ENCODE data around the gene GRIK5. TPM values are rescaled to one million over a fixed set of nuclear protein-coding genes. Genes with fewer than 3 reads are reported as not detected.

The GRIK5 gene
- total and polyA plus RNA-seq, 2 donors: 0.33 to 1.7 TPM

- WGBS: 98% methylated on average over 28 of the region's 28 CpGs
- no peak overlapping the region for H3K27ac ChIP-seq (ENCODE audit: low read depth in 1 of 2, low read length in 1 of 2)
- no peak overlapping the region for H3K4me3 ChIP-seq (ENCODE audit: low read length in 2 of 2)
- peaks cover 5 to 13% of the 10 kb centered on the region in 2 donors for H3K4me1 ChIP-seq (ENCODE audit: control insufficient read depth in 2 of 2, insufficient read depth in 2 of 2, low read length in 2 of 2)
- no peaks in the 10 kb centered on the region for H3K9me3 ChIP-seq (ENCODE audit: control insufficient read depth in 2 of 2, insufficient read depth in 1 of 2, low read length in 1 of 2)
- H3K36me3 ChIP-seq (ENCODE audit: control insufficient read depth in 2 of 2, insufficient read depth in 2 of 2, low read length in 1 of 2): peaks cover 37 to 42% of the 10 kb centered on the region in 2 donors
- H3K27me3 ChIP-seq (ENCODE audit: control insufficient read depth in 2 of 2, insufficient read depth in 1 of 2, low read length in 1 of 2): no peaks in the 10 kb centered on the region
- DNase-seq (ENCODE audit: low read depth in 6 of 9, low spot score in 9 of 9): no peak
These were observed 10.9 kb upstream of the GRIK5 start for GRCh38 chr19:42080764-42081375.

- DNase-seq (ENCODE audit: low read depth in 6 of 9, low spot score in 9 of 9): no peak
- Histone ChIP-seq H3K4me1 (ENCODE audit: control insufficient read depth in 2 of 2, insufficient read depth in 2 of 2, low read length in 2 of 2) (peaks cover 8 to 15% of the 10 kb centered on the region in 2 donors), H3K27ac (ENCODE audit: low read depth in 1 of 2, low read length in 1 of 2) (no peak overlapping the region), H3K4me3 (ENCODE audit: low read length in 2 of 2) (no peak overlapping the region), H3K36me3 (ENCODE audit: control insufficient read depth in 2 of 2, insufficient read depth in 2 of 2, low read length in 1 of 2) (peaks cover 37 to 42% of the 10 kb centered on the region in 2 donors), H3K27me3 (ENCODE audit: control insufficient read depth in 2 of 2, insufficient read depth in 1 of 2, low read length in 1 of 2) (no peaks in the 10 kb centered on the region), H3K9me3 (ENCODE audit: control insufficient read depth in 2 of 2, insufficient read depth in 1 of 2, low read length in 1 of 2) (no peaks in the 10 kb centered on the region)
- 97% methylated on average over 44 of the region's 44 CpGs for WGBS
These were observed 10.1 kb upstream of the GRIK5 start for GRCh38 chr19:42079886-42080763.

- H3K27ac ChIP-seq (ENCODE audit: low read depth in 1 of 2, low read length in 1 of 2): no peak overlapping the region
- no peak overlapping the region for H3K4me3 ChIP-seq (ENCODE audit: low read length in 2 of 2)
- 95% methylated on average over 16 of the region's 16 CpGs for WGBS
- no peaks in the 10 kb centered on the region for H3K27me3 ChIP-seq (ENCODE audit: control insufficient read depth in 2 of 2, insufficient read depth in 1 of 2, low read length in 1 of 2)
- peaks cover 37 to 42% of the 10 kb centered on the region in 2 donors for H3K36me3 ChIP-seq (ENCODE audit: control insufficient read depth in 2 of 2, insufficient read depth in 2 of 2, low read length in 1 of 2)
- DNase-seq (ENCODE audit: low read depth in 6 of 9, low spot score in 9 of 9): no peak
- H3K4me1 ChIP-seq (ENCODE audit: control insufficient read depth in 2 of 2, insufficient read depth in 2 of 2, low read length in 2 of 2): peaks cover 12 to 20% of the 10 kb centered on the region in 2 donors
- H3K9me3 ChIP-seq (ENCODE audit: control insufficient read depth in 2 of 2, insufficient read depth in 1 of 2, low read length in 1 of 2): no peaks in the 10 kb centered on the region
These were observed 9.3 kb upstream of the GRIK5 start for GRCh38 chr19:42079276-42079669.

GRCh38 chr19:42078538-42079275, 8.7 kb upstream of the GRIK5 start:
- no peak overlapping the region for H3K27ac ChIP-seq (ENCODE audit: low read depth in 1 of 2, low read length in 1 of 2)
- no peak for DNase-seq (ENCODE audit: low read depth in 6 of 9, low spot score in 9 of 9)
- no peak overlapping the region for H3K4me3 ChIP-seq (ENCODE audit: low read length in 2 of 2)
- peaks cover 36 to 42% of the 10 kb centered on the region in 2 donors for H3K36me3 ChIP-seq (ENCODE audit: control insufficient read depth in 2 of 2, insufficient read depth in 2 of 2, low read length in 1 of 2)
- no peaks in the 10 kb centered on the region for H3K9me3 ChIP-seq (ENCODE audit: control insufficient read depth in 2 of 2, insufficient read depth in 1 of 2, low read length in 1 of 2)
- peaks cover 12 to 20% of the 10 kb centered on the region in 2 donors for H3K4me1 ChIP-seq (ENCODE audit: control insufficient read depth in 2 of 2, insufficient read depth in 2 of 2, low read length in 2 of 2)
- 96% methylated on average over 15 of the region's 15 CpGs for WGBS
- H3K27me3 ChIP-seq (ENCODE audit: control insufficient read depth in 2 of 2, insufficient read depth in 1 of 2, low read length in 1 of 2): no peaks in the 10 kb centered on the region

GRCh38 chr19:42078058-42078457, 8.1 kb upstream of the GRIK5 start:
- H3K4me3 ChIP-seq (ENCODE audit: low read length in 2 of 2): no peak overlapping the region
- no peaks in the 10 kb centered on the region for H3K27me3 ChIP-seq (ENCODE audit: control insufficient read depth in 2 of 2, insufficient read depth in 1 of 2, low read length in 1 of 2)
- H3K36me3 ChIP-seq (ENCODE audit: control insufficient read depth in 2 of 2, insufficient read depth in 2 of 2, low read length in 1 of 2): peaks cover 33 to 42% of the 10 kb centered on the region in 2 donors
- WGBS: 98% methylated on average over 1 of the region's 1 CpG
- no peak overlapping the region for H3K27ac ChIP-seq (ENCODE audit: low read depth in 1 of 2, low read length in 1 of 2)
- peaks cover 12 to 20% of the 10 kb centered on the region in 2 donors for H3K4me1 ChIP-seq (ENCODE audit: control insufficient read depth in 2 of 2, insufficient read depth in 2 of 2, low read length in 2 of 2)
- H3K9me3 ChIP-seq (ENCODE audit: control insufficient read depth in 2 of 2, insufficient read depth in 1 of 2, low read length in 1 of 2): no peaks in the 10 kb centered on the region
- no peak for DNase-seq (ENCODE audit: low read depth in 6 of 9, low spot score in 9 of 9)

- Histone ChIP-seq H3K9me3 (ENCODE audit: control insufficient read depth in 2 of 2, insufficient read depth in 1 of 2, low read length in 1 of 2) (no peaks in the 10 kb centered on the region), H3K4me1 (ENCODE audit: control insufficient read depth in 2 of 2, insufficient read depth in 2 of 2, low read length in 2 of 2) (peaks cover 12 to 20% of the 10 kb centered on the region in 2 donors), H3K4me3 (ENCODE audit: low read length in 2 of 2) (peak overlapping the region; percentile 86 to 91), H3K36me3 (ENCODE audit: control insufficient read depth in 2 of 2, insufficient read depth in 2 of 2, low read length in 1 of 2) (peaks cover 31 to 34% of the 10 kb centered on the region in 2 donors), H3K27ac (ENCODE audit: low read depth in 1 of 2, low read length in 1 of 2) (peak overlapping the region in 1 of 2 donors; percentile 88), H3K27me3 (ENCODE audit: control insufficient read depth in 2 of 2, insufficient read depth in 1 of 2, low read length in 1 of 2) (no peaks in the 10 kb centered on the region)
- under 1% methylated on average over 33 of the region's 33 CpGs for WGBS
- peak in 2 of 9 donors; percentile 16 to 45 for DNase-seq (ENCODE audit: low read depth in 6 of 9, low spot score in 9 of 9)
These were observed 6.5 kb upstream of the GRIK5 start for GRCh38 chr19:42076380-42076944.

- H3K4me1 ChIP-seq (ENCODE audit: control insufficient read depth in 2 of 2, insufficient read depth in 2 of 2, low read length in 2 of 2): peaks cover 12 to 21% of the 10 kb centered on the region in 2 donors
- WGBS: under 1% methylated on average over 80 of the region's 80 CpGs
- peaks cover 0 to 2% of the 10 kb centered on the region in 2 donors for H3K27me3 ChIP-seq (ENCODE audit: control insufficient read depth in 2 of 2, insufficient read depth in 1 of 2, low read length in 1 of 2)
- DNase-seq (ENCODE audit: low read depth in 6 of 9, low spot score in 9 of 9): peak; percentile 95 to 100 (median 99)
- H3K27ac ChIP-seq (ENCODE audit: low read depth in 1 of 2, low read length in 1 of 2): peak within 1 kb of the TSS; percentile 94 to 98
- no peaks in the 10 kb centered on the region for H3K9me3 ChIP-seq (ENCODE audit: control insufficient read depth in 2 of 2, insufficient read depth in 1 of 2, low read length in 1 of 2)
- peak within 1 kb of the TSS; percentile 86 to 91 for H3K4me3 ChIP-seq (ENCODE audit: low read length in 2 of 2)
- peaks cover 24 to 27% of the 10 kb centered on the region in 2 donors for H3K36me3 ChIP-seq (ENCODE audit: control insufficient read depth in 2 of 2, insufficient read depth in 2 of 2, low read length in 1 of 2)
These were observed 5.8 kb upstream of the GRIK5 start, which contains the start of gene ZNF574 for GRCh38 chr19:42075616-42076379. ZNF574 (plus strand) TSS chr19:42076166; CDS start chr19:42078607, 2,441 bp downstream.

- no peak for DNase-seq (ENCODE audit: low read depth in 6 of 9, low spot score in 9 of 9)
These were observed 5.3 kb upstream of the GRIK5 start for GRCh38 chr19:42075364-42075615.

More at GRCh38 chr19:42075364-42075615, 5.3 kb upstream of the GRIK5 start:
- H3K36me3 ChIP-seq (ENCODE audit: control insufficient read depth in 2 of 2, insufficient read depth in 2 of 2, low read length in 1 of 2): peaks cover 19 to 22% of the 10 kb centered on the region in 2 donors
- H3K4me3 ChIP-seq (ENCODE audit: low read length in 2 of 2): peak overlapping the region; percentile 86 to 91
- H3K27ac ChIP-seq (ENCODE audit: low read depth in 1 of 2, low read length in 1 of 2): peak overlapping the region; percentile 94 to 98
- no peaks in the 10 kb centered on the region for H3K9me3 ChIP-seq (ENCODE audit: control insufficient read depth in 2 of 2, insufficient read depth in 1 of 2, low read length in 1 of 2)
- H3K4me1 ChIP-seq (ENCODE audit: control insufficient read depth in 2 of 2, insufficient read depth in 2 of 2, low read length in 2 of 2): peaks cover 12 to 26% of the 10 kb centered on the region in 2 donors
- 4% methylated on average over 3 of the region's 3 CpGs for WGBS
- peaks cover 0 to 7% of the 10 kb centered on the region in 2 donors for H3K27me3 ChIP-seq (ENCODE audit: control insufficient read depth in 2 of 2, insufficient read depth in 1 of 2, low read length in 1 of 2)
